Lower lobe of right lung (tissue), 2 donors: ENCODE measurements around the gene MRPL51. TPM values are rescaled to one million over a fixed set of nuclear protein-coding genes. Genes with fewer than 3 reads are reported as not detected.

Source experiments
- ATAC-seq, 2 donors: fragments of 200-7000 bp; cut with Tn5 transposase; one replicate each; pipeline ENCODE4 v1.9.1; 2020 to 2022; ENCODE audit warnings: mild to moderate bottlenecking in 2 of 2, moderate library complexity in 2 of 2
- DNase-seq: peaks from one replicate; pipeline ENCODE4 v3.0.0-alpha.2; 2020
- H3K27ac ChIP-seq: fragments of 200-600 bp; one replicate; pipeline ENCODE4 v1.8.0; 2022
- H3K27me3 ChIP-seq: fragments of 200-600 bp; one replicate; pipeline ENCODE4 v1.8.0; 2022; ENCODE audit warnings: low read depth
- H3K36me3 ChIP-seq: fragments of 200-600 bp; one replicate; pipeline ENCODE4 v1.8.0; 2022; ENCODE audit warnings: mild to moderate bottlenecking
- H3K4me1 ChIP-seq: fragments of 200-600 bp; one replicate; pipeline ENCODE4 v1.8.0; 2022
- H3K4me3 ChIP-seq: fragments of 200-600 bp; one replicate; pipeline ENCODE4 v1.8.0; 2022; ENCODE audit warnings: mild to moderate bottlenecking
- H3K9me3 ChIP-seq: fragments of 200-600 bp; one replicate; pipeline ENCODE4 v1.8.0; 2022
- intact Hi-C: fragments of 100-400 bp; cut with DNase I; formaldehyde crosslinking; loops from one replicate; pipeline ENCODE4 v1.11.0; 2022
- total RNA-seq: library from RNA; stranded (reverse); fragmentation: NEBNext Ultra II Directional; extraction: Animal tissue kit (Norgen Biotek cat#: 25700); gene quantifications from one replicate; pipeline ENCODE4 v1.2.1, GENCODE V29; 2021
- TF ChIP-seq, protein P1 (sequence below): fragments of 200-600 bp; IDR thresholded peaks from one replicate; pipeline ENCODE4 v1.8.0; 2022; ENCODE audit warnings: antibody characterized with exemption, mild to moderate bottlenecking
- donor health status: DM: no; HTN: yes; CAD: no; lungs with severe emphysema.

The MRPL51 gene
- total RNA-seq, 1 donor from 2014 or later, result 121 TPM

DNA sequence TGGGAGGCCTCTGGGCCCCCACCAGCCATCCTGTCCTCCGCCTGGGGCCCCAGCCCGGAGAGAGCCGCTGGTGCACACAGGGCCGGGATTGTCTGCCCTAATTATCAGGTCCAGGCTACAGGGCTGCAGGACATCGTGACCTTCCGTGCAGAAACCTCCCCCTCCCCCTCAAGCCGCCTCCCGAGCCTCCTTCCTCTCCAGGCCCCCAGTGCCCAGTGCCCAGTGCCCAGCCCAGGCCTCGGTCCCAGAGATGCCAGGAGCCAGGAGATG is 40.5 kb upstream of the MRPL51 start:
- Histone ChIP-seq H3K4me1 (peaks cover 54% of the 10 kb centered on the region), H3K9me3 (no peaks in the 10 kb centered on the region), H3K27ac (peak overlapping the region; percentile 96), H3K4me3 (peak overlapping the region; percentile 94), H3K36me3 (peaks cover 61% of the 10 kb centered on the region), H3K27me3 (no peaks in the 10 kb centered on the region)
- intact Hi-C loops, result no loop called here
- ATAC-seq (peak; percentile 28 to 30), DNase-seq (no peak)
- TF ChIP-seq, protein P1, sequence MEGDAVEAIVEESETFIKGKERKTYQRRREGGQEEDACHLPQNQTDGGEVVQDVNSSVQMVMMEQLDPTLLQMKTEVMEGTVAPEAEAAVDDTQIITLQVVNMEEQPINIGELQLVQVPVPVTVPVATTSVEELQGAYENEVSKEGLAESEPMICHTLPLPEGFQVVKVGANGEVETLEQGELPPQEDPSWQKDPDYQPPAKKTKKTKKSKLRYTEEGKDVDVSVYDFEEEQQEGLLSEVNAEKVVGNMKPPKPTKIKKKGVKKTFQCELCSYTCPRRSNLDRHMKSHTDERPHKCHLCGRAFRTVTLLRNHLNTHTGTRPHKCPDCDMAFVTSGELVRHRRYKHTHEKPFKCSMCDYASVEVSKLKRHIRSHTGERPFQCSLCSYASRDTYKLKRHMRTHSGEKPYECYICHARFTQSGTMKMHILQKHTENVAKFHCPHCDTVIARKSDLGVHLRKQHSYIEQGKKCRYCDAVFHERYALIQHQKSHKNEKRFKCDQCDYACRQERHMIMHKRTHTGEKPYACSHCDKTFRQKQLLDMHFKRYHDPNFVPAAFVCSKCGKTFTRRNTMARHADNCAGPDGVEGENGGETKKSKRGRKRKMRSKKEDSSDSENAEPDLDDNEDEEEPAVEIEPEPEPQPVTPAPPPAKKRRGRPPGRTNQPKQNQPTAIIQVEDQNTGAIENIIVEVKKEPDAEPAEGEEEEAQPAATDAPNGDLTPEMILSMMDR, result no peak

DNA sequence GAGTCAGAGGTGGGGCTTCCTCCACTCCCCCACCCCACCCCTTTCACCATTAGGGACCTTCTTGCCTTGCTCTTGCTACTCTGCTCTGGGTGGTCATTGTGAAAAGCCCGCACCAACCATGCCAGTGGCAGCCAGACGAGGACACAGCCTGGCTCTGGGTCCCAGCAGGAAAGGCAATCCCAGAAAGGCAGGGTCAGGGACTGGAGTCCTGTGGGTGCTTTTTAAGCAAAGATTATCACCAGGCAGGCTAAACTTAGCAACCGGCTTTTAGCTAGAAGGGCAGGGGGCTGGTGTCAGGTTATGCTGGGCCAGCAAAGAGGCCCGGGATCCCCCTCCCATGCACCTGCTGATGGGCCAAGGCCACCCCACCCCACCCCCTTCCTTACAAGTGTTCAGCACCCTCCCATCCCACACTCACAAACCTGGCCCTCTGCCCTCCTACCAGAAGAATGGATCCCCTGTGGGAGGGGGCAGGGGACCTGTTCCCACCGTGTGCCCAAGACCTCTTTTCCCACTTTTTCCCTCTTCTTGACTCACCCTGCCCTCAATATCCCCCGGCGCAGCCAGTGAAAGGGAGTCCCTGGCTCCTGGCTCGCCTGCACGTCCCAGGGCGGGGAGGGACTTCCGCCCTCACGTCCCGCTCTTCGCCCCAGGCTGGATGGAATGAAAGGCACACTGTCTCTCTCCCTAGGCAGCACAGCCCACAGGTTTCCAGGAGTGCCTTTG is 40.0 kb upstream of the MRPL51 start:
- TF ChIP-seq, protein P1, result no peak
- ATAC-seq (peak; percentile 51 to 57), DNase-seq (no peak)
- peak overlapping the region; percentile 96 for H3K27ac ChIP-seq
- H3K9me3 ChIP-seq, result no peaks in the 10 kb centered on the region
- no peaks in the 10 kb centered on the region for H3K27me3 ChIP-seq
- intact Hi-C loops, result no loop called here
- peaks cover 61% of the 10 kb centered on the region for H3K36me3 ChIP-seq
- H3K4me3 ChIP-seq, result peak overlapping the region; percentile 94
- H3K4me1 ChIP-seq, result peaks cover 52% of the 10 kb centered on the region

DNA sequence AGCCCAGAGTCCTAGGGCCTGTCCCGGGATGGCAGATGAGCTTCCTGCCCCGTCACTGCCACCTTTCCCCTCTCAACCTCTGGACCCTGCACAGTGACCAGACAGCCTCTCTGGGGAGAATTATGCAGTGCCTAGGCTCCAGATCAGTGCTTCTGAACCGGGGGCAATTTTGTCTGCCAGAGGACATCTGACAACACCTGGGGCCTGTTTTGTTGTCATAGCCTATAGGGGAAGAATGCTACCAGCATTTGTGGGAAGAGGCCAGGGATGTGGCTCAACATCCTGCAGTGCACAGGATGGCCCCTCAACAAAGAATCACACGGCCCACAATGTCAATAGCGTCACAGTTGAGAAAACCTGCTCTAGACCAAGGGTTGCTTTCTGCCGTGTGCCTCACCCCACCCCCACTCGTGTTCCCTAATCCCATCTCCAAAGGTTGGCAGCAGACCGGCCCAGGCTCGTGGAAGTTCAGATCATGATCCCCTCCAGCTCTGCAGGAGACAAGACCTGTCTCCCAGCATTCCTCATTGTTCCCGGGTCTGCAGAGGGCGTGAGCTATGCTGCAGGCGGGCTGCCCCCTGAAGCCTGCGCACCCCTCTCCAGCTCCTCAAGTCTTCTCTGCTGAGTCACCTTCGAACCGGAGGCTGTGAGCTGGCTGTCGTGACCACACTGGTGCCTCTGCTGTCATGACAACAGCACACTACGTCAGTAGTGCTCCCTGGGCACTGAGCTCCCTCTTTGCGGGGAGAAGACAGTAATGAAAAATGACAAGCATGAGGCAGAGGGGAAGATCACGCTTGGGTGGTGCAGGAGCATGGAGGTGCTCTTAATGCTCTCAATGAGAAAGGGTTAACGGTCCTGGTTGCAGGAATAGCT is 39.2 kb upstream of the MRPL51 start:
- Histone ChIP-seq H3K36me3 (peaks cover 61% of the 10 kb centered on the region), H3K4me3 (peak overlapping the region; percentile 94), H3K9me3 (no peaks in the 10 kb centered on the region), H3K27me3 (no peaks in the 10 kb centered on the region), H3K4me1 (peaks cover 44% of the 10 kb centered on the region), H3K27ac (peak overlapping the region; percentile 96)
- TF ChIP-seq, protein P1, result no peak
- ATAC-seq (no peak), DNase-seq (no peak)
- intact Hi-C loops, result no loop called here

DNA sequence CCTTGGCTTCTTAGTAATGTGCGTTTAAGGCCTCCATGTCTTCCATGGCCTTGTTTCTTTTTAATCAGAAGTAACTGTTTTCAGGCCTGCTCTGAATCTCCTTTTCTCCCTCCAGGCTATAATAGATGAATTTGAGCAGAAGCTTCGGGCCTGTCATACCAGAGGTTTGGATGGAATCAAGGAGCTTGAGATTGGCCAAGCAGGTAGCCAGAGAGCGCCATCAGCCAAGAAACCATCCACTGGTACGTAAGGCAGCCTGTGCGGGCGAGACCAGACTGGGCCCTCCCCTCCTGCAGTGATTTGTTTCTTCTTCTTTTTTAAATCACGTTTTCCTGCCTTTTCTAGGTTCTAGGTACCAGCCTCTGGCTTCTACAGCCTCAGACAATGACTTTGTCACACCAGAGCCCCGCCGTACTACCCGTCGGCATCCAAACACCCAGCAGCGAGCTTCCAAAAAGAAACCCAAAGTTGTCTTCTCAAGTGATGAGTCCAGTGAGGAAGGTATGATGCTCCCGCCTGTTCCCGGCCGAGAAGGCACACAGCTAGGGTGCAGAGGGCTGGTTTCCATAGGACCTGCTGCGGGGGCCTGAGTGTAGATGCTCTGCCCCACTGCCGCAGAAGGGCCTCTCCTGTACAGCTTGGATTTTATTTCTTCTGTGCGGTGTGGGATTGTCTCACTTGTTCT is 37.7 kb upstream of the MRPL51 start:
- Histone ChIP-seq H3K36me3 (peaks cover 61% of the 10 kb centered on the region), H3K27me3 (no peaks in the 10 kb centered on the region), H3K4me1 (peaks cover 29% of the 10 kb centered on the region), H3K4me3 (no peak overlapping the region), H3K27ac (no peak overlapping the region), H3K9me3 (no peaks in the 10 kb centered on the region)
- no peak for DNase-seq
- TF ChIP-seq, protein P1, result no peak
- ATAC-seq, result no peak
- intact Hi-C loops, result no loop called here

DNA sequence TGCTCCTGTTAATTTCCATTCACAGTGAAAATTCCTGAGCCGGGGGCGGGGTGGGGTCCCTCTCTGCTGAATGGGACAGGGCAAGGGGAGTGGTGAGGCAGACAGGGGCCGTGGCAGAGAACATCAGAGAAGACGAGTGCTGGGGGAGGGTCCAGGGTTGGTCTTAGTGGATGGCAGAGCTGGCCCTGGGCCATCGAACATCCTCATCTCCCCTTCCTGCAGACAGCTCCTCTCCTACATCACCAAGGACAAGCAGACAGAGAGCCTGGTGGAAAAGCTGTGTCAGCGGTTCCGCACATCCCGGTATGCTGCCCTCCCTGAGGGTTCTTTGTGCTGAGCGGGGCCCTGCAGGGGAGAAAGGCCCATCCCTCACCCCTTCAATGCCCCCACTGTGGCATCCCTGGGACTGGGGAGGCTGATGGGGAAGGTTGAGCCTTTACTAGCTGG is 36.3 kb upstream of the MRPL51 start:
- no peak overlapping the region for H3K27ac ChIP-seq

More for the DNA sequence above, 36.3 kb upstream of the MRPL51 start:
- H3K9me3 ChIP-seq, result no peaks in the 10 kb centered on the region
- ATAC-seq (no peak), DNase-seq (no peak)
- TF ChIP-seq, protein P1, result no peak
- H3K36me3 ChIP-seq, result peaks cover 74% of the 10 kb centered on the region
- no peaks in the 10 kb centered on the region for H3K27me3 ChIP-seq
- intact Hi-C loops, result no loop called here
- H3K4me3 ChIP-seq, result no peak overlapping the region
- H3K4me1 ChIP-seq, result peaks cover 21% of the 10 kb centered on the region
